GM18519 (cell line): ENCODE results near the gene HOXC9.

Experiments
- ATAC-seq: cut with Tn5 transposase; IDR thresholded peaks from one replicate; pipeline ENCODE4 v1.9.1; 2021; ENCODE audit warnings: mild to moderate bottlenecking, moderate library complexity; ENCODE audit not compliant: unreplicated experiment, low FRiP score

HOXC9 gene

GRCh38 chr12:54049108-54049507 is 49.1 kb downstream of the HOXC9 start:
- ATAC-seq = no peak

- ATAC-seq = no peak
Measured at GRCh38 chr12:54050482-54050810, 50.5 kb downstream of the HOXC9 start.

- no peak for ATAC-seq
Measured at GRCh38 chr12:54051026-54051842, 51.3 kb downstream of the HOXC9 start.

- ATAC-seq = no peak
Measured at GRCh38 chr12:54051874-54052437, 52.0 kb downstream of the HOXC9 start.

- ATAC-seq = no peak
Measured at GRCh38 chr12:54052438-54053002, 52.6 kb downstream of the HOXC9 start.
